Measurements from ENCODE around the gene CACNA1C.

GRCh38 chr12:2408262-2408661, 355.5 kb downstream of the CACNA1C start:
- TF ChIP-seq CTCF (IDR thresholded peaks at IDR 0.05): no peak
- no peak for TF ChIP-seq POLR2AphosphoS5 (IDR thresholded peaks at IDR 0.05)
- TF ChIP-seq POLR2A (IDR thresholded peaks at IDR 0.05): no peak

Measured in upper lobe of left lung (tissue), 4 donors.